MV-4-11 (cell line): ENCODE data around the gene SGCA.

Source experiments
- DNase-seq: peaks from one replicate; lab custom pipeline; 2025; lab: John Stamatoyannopoulos, UW

The SGCA gene

GRCh38 chr17:50167371-50167770, 1.6 kb downstream of the SGCA start:
- DNase-seq: no peak

GRCh38 chr17:50168319-50168718, 2.5 kb downstream of the SGCA start:
- no peak for DNase-seq

- DNase-seq: peak; percentile 42
These were observed 3.4 kb downstream of the SGCA start for GRCh38 chr17:50169121-50169764.

- DNase-seq: no peak
These were observed 4.2 kb downstream of the SGCA start for GRCh38 chr17:50169881-50170459.

GRCh38 chr17:50170662-50171370, 5.0 kb downstream of the SGCA start:
- peak; percentile 28 for DNase-seq

- no peak for DNase-seq
These were observed 5.7 kb downstream of the SGCA start for GRCh38 chr17:50171371-50172071.

- DNase-seq: no peak
These were observed 6.3 kb downstream of the SGCA start for GRCh38 chr17:50172130-50172529.

- DNase-seq: no peak
These were observed 7.1 kb downstream of the SGCA start for GRCh38 chr17:50172936-50173334.

- no peak for DNase-seq
These were observed 7.6 kb downstream of the SGCA start for GRCh38 chr17:50173335-50173941.

GRCh38 chr17:50174444-50174843, 8.6 kb downstream of the SGCA start:
- no peak for DNase-seq

GRCh38 chr17:50175035-50175807, 9.4 kb downstream of the SGCA start:
- no peak for DNase-seq

GRCh38 chr17:50176559-50177357, 11.0 kb downstream of the SGCA start:
- no peak for DNase-seq

- DNase-seq: no peak
These were observed 11.7 kb downstream of the SGCA start for GRCh38 chr17:50177476-50177875.

- peak; percentile 22 for DNase-seq
These were observed 12.4 kb downstream of the SGCA start for GRCh38 chr17:50177983-50178834.

- no peak for DNase-seq
These were observed 14.3 kb downstream of the SGCA start for GRCh38 chr17:50180111-50180510.

- no peak for DNase-seq
These were observed 14.8 kb downstream of the SGCA start for GRCh38 chr17:50180620-50181019.

GRCh38 chr17:50181144-50181543, 15.3 kb downstream of the SGCA start:
- DNase-seq: no peak

- peak; percentile 74 for DNase-seq
These were observed 16.1 kb downstream of the SGCA start for GRCh38 chr17:50181591-50182560.
